OCI-LY1 (cell line): ENCODE data around the gene KRTAP4-5.
"Not testable (repeated sequence)": the region's sequence is repeated elsewhere in the genome, so short reads cannot be mapped to it uniquely, and the experiment has no call there.

Experiments used
- EZH2 ChIP-seq: fragments of 200-600 bp; sonication (generic), shearing (Covaris generic); IDR thresholded peaks from 2 replicates; pipeline ENCODE4 v1.8.0; 2017; ENCODE audit warnings: borderline replicate concordance, mixed run types, mild to moderate bottlenecking, antibody characterized with exemption, low read length, moderate library complexity, mixed read lengths
- TF ChIP-seq, protein P1 (sequence below): fragments of 200-600 bp; sonication (generic), shearing (Covaris generic); IDR thresholded peaks from 2 replicates; pipeline ENCODE4 v1.5.1; 2017; ENCODE audit warnings: mild to moderate bottlenecking, antibody characterized with exemption, low read length, moderate library complexity, mixed read lengths

DNA sequence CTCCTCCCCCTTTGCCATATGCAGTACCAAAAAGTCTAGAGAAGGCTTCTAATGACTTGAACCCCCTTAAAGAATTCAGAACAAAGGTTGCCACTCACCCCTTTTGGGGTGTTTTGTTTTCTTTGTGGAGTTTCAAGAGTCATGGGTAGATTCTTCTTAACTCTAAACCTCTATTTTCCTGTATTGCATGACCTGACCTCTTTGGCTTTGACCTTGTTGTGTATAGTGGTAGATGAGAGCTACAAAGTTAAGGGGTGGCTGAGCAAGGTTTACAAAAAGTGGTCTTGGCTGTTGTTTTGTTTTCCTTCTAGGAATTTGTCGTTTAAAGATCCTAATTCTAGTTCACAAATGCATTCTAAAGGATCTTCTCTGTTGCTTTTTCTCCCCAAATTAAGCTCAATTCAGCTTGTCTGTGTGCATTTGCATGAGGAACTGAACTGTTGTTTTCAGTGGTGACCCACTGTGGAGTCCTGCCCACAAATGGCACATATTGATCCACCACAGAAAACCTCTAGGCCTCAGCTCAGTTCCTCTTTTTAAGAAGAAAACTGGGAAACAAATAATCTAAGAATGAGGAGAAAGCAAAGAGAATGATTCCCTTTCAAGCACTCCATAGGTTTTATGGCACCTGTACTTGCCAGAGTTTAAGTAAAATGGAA lies 40.8 kb downstream of the KRTAP4-5 start:
- TF ChIP-seq, protein P1, sequence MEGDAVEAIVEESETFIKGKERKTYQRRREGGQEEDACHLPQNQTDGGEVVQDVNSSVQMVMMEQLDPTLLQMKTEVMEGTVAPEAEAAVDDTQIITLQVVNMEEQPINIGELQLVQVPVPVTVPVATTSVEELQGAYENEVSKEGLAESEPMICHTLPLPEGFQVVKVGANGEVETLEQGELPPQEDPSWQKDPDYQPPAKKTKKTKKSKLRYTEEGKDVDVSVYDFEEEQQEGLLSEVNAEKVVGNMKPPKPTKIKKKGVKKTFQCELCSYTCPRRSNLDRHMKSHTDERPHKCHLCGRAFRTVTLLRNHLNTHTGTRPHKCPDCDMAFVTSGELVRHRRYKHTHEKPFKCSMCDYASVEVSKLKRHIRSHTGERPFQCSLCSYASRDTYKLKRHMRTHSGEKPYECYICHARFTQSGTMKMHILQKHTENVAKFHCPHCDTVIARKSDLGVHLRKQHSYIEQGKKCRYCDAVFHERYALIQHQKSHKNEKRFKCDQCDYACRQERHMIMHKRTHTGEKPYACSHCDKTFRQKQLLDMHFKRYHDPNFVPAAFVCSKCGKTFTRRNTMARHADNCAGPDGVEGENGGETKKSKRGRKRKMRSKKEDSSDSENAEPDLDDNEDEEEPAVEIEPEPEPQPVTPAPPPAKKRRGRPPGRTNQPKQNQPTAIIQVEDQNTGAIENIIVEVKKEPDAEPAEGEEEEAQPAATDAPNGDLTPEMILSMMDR, result not testable (repeated sequence)
- not testable (repeated sequence) for TF ChIP-seq EZH2
